PFSK-1 (cell line): Measurements from ENCODE around the gene ZBED4.

Source experiments
- POLR2AphosphoS5 ChIP-seq: IDR thresholded peaks from 2 replicates; pipeline ENCODE4 v1.6.1; 2012; ENCODE audit warnings: low read depth, mild to moderate bottlenecking, control low read depth, low read length, moderate library complexity
- TAF1 ChIP-seq: IDR thresholded peaks from 2 replicates; pipeline ENCODE4 v1.6.1; 2012; ENCODE audit warnings: low read length, control low read depth, borderline replicate concordance; ENCODE audit not compliant: insufficient read depth

DNA sequence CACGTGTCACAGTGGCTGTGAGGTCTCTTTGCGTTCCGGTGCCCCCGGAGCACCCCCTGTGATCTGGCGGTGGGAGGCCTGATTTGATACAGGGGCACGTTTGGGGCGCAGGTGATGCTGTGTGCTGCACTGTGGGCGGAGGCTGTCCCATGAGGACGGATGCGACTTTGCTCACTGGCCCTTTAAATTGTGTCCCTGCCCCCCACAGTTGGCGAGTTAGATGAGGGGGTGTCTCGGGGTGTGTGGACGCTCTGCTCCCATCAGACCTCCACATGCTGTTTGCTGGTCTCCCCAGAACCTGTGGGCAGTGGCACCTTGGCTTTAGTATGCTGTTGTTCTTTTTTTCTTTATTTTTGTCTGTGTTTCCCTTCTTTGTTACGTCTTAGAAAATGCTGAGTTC, 5.2 kb downstream of the ZBED4 start:
- TF ChIP-seq TAF1 (no peak), POLR2AphosphoS5 (no peak)
